OCI-LY1 (cell line): ENCODE results near the gene BICDL1.

Experiments
- CTCF ChIP-seq: fragments of 200-600 bp; sonication (generic), shearing (Covaris generic); IDR thresholded peaks from 2 replicates; pipeline ENCODE4 v1.5.1; 2017; ENCODE audit warnings: mild to moderate bottlenecking, antibody characterized with exemption, low read length, moderate library complexity, mixed read lengths
- EZH2 ChIP-seq: fragments of 200-600 bp; sonication (generic), shearing (Covaris generic); IDR thresholded peaks from 2 replicates; pipeline ENCODE4 v1.8.0; 2017; ENCODE audit warnings: borderline replicate concordance, mixed run types, mild to moderate bottlenecking, antibody characterized with exemption, low read length, moderate library complexity, mixed read lengths

GRCh38 chr12:120142231-120142877, 153.3 kb downstream of the BICDL1 start:
- TF ChIP-seq EZH2 (no peak), CTCF (no peak)
